GM12878 (cell line): Measurements from ENCODE around the gene TMEM11. TPM values are rescaled to one million over a fixed set of nuclear protein-coding genes. Genes with fewer than 3 reads are reported as not detected.

Source experiments
- ATAC-seq: fragments of 200-7000 bp; cut with Tn5 transposase; 3 replicates; pipeline ENCODE4 v1.9.1; 2020; ENCODE audit warnings: mild to moderate bottlenecking, moderate library complexity
- BruUV-seq: library from RNA; stranded (reverse); fragments of 400-500 nt; replicated peaks from 2 replicates; lab custom pipeline; 2021; lab: Mats Ljungman, UMichigan
- CTCF ChIA-PET: fragments of 300-600 bp; sonication (Branson Sonifier 250); formaldehyde crosslinking; extraction: SDS; loops from one replicate; lab custom pipeline; 2021; ENCODE audit warnings: inconsistent platforms; lab: Yijun Ruan, JAX
- POLR2A ChIA-PET: fragments of 350-600 bp; formaldehyde crosslinking; extraction: SDS; loops from one replicate; lab custom pipeline; 2021; ENCODE audit warnings: inconsistent platforms; lab: Charles Lee
- RAD21 ChIA-PET: fragments of 300-600 bp; sonication (Branson Sonifier 250); formaldehyde crosslinking; loops from one replicate; lab custom pipeline; 2023; ENCODE audit warnings: antibody characterized with exemption; ENCODE audit not compliant: unreplicated experiment; lab: Charles Lee
- SMC1A ChIA-PET: fragments of 300-600 bp; sonication (Branson Sonifier 250); formaldehyde crosslinking; loops from one replicate; lab custom pipeline; 2023; ENCODE audit not compliant: unreplicated experiment, uncharacterized antibody; lab: Charles Lee
- DNase-seq: peaks from one replicate; pipeline ENCODE4 v3.0.0-alpha.2; 2011; ENCODE audit warnings: low read depth, low spot score
- FAIRE-seq: peaks from 3 replicates; lab custom pipeline; 2011; peaks lifted over from hg19 to GRCh38; lab: Jason Lieb, UNC
- H2AFZ ChIP-seq: 2 replicates; pipeline ENCODE4 v1.6.0; 2011; ENCODE audit warnings: low read depth, low read length, control low read depth; ENCODE audit not compliant: control insufficient read depth
- H3K27ac ChIP-seq: 2 replicates; pipeline ENCODE4 v1.5.1; 2011; ENCODE audit warnings: control low read depth; ENCODE audit not compliant: control insufficient read depth, insufficient read depth
- H3K27me3 ChIP-seq, 2 experiments: replicated peaks in 1 of 2; 2 replicates each; pipeline versions ENCODE4 v1.6.0 to v1.6.1; 2011; ENCODE audit warnings: low read length in 1 of 2; ENCODE audit not compliant: control insufficient read depth in 2 of 2, insufficient read depth in 2 of 2
- H3K36me3 ChIP-seq, 2 experiments: 2 replicates each; pipeline ENCODE4 v1.5.1; 2011; ENCODE audit warnings: low read length in 1 of 2; ENCODE audit not compliant: control insufficient read depth in 2 of 2, insufficient read depth in 2 of 2
- H3K4me1 ChIP-seq: 2 replicates; pipeline ENCODE4 v1.6.1; 2011; ENCODE audit warnings: mild to moderate bottlenecking, low read length, moderate library complexity, mixed read lengths; ENCODE audit not compliant: control insufficient read depth, insufficient read depth
- H3K4me2 ChIP-seq: 2 replicates; pipeline ENCODE4 v1.6.0; 2011; ENCODE audit warnings: control low read depth; ENCODE audit not compliant: control insufficient read depth, insufficient read depth
- H3K4me3 ChIP-seq: fragments of 200-600 bp; sonication (generic); 2 replicates; pipeline ENCODE4 v1.5.1; 2016
- H3K79me2 ChIP-seq: 2 replicates; pipeline ENCODE4 v1.6.0; 2011; ENCODE audit warnings: low read length; ENCODE audit not compliant: control insufficient read depth, insufficient read depth
- H3K9ac ChIP-seq: 2 replicates; pipeline ENCODE4 v1.8.0; 2011; ENCODE audit warnings: low read length, control low read depth, mixed read lengths; ENCODE audit not compliant: control insufficient read depth, insufficient read depth
- H3K9me3 ChIP-seq: replicated peaks from 3 replicates; pipeline ENCODE4 v1.5.1; 2011; ENCODE audit warnings: mild to moderate bottlenecking, low read length; ENCODE audit not compliant: control insufficient read depth, insufficient read depth
- H4K20me1 ChIP-seq: 2 replicates; pipeline ENCODE4 v1.6.0; 2011; ENCODE audit not compliant: control insufficient read depth, insufficient read depth
- BACH1 ChIP-seq: fragments of 450-650 bp; IDR thresholded peaks from 2 replicates; pipeline ENCODE4 v1.6.1; 2017; ENCODE audit warnings: mild to moderate bottlenecking, borderline replicate concordance
- BMI1 ChIP-seq: fragments of 450-650 bp; IDR thresholded peaks from 2 replicates; pipeline ENCODE4 v1.6.1; 2016; ENCODE audit warnings: mild to moderate bottlenecking, moderate library complexity, borderline replicate concordance
- ETV6 ChIP-seq, 2 experiments: fragments of 450-650 bp in 1 of 2; IDR thresholded peaks in 1 of 2; conservative IDR thresholded peaks in 1 of 2; 2 replicates each; pipeline ENCODE4 v1.6.1; 2014; ENCODE audit warnings: antibody characterized with exemption in 1 of 2, borderline replicate concordance in 1 of 2, low read depth in 1 of 2, mild to moderate bottlenecking in 1 of 2, moderate library complexity in 1 of 2
- FOS ChIP-seq: IDR thresholded peaks from 3 replicates; pipeline ENCODE4 v1.6.1; 2011; ENCODE audit warnings: borderline replicate concordance; ENCODE audit not compliant: insufficient read length; ENCODE audit errors: extremely low read depth
- GABPA ChIP-seq: IDR thresholded peaks from 2 replicates; pipeline ENCODE4 v1.6.1; 2014; ENCODE audit warnings: antibody characterized with exemption, low read depth, mild to moderate bottlenecking, inconsistent platforms
- HDAC6 ChIP-seq: fragments of 200-600 bp; sonication (generic); IDR thresholded peaks from one replicate; pipeline ENCODE4 v1.8.0; 2017; ENCODE audit warnings: antibody characterized with exemption; ENCODE audit not compliant: unreplicated experiment
- IKZF2 ChIP-seq, 2 experiments: fragments of 450-650 bp; IDR thresholded peaks; 2 replicates each; pipeline ENCODE4 v1.6.1; 2017; ENCODE audit warnings: mild to moderate bottlenecking in 2 of 2, moderate library complexity in 2 of 2
- NR2C2 ChIP-seq: IDR thresholded peaks from 2 replicates; pipeline ENCODE4 v1.6.1; 2011; ENCODE audit warnings: borderline replicate concordance, low read depth; ENCODE audit not compliant: control insufficient read depth, insufficient read length
- PAX5 ChIP-seq: IDR thresholded peaks from 2 replicates; pipeline ENCODE4 v1.6.1; 2011; ENCODE audit warnings: low read depth, low read length, borderline replicate concordance
- PAX8 ChIP-seq: fragments of 450-650 bp; IDR thresholded peaks from 2 replicates; pipeline ENCODE4 v1.6.1; 2017; ENCODE audit warnings: mild to moderate bottlenecking, moderate library complexity
- POLR2AphosphoS5 ChIP-seq: IDR thresholded peaks from 2 replicates; pipeline ENCODE4 v1.6.1; 2011; ENCODE audit warnings: mild to moderate bottlenecking, low read length, inconsistent platforms
- POU2F2 ChIP-seq: IDR thresholded peaks from 3 replicates; pipeline ENCODE4 v1.6.1; 2011; ENCODE audit warnings: low read depth, mild to moderate bottlenecking, low read length, borderline replicate concordance
- RCOR1 ChIP-seq: conservative IDR thresholded peaks from 2 replicates; pipeline ENCODE4 v1.6.1; 2012; ENCODE audit warnings: low read depth, low read length, improper control_type of control experiment
- TCF12 ChIP-seq: IDR thresholded peaks from 2 replicates; pipeline ENCODE4 v1.6.1; 2011; ENCODE audit warnings: low read depth, mild to moderate bottlenecking, low read length
- TCF7 ChIP-seq: IDR thresholded peaks from 2 replicates; pipeline ENCODE4 v1.6.1; 2014; ENCODE audit warnings: antibody characterized with exemption, borderline replicate concordance
- ZBTB33 ChIP-seq: fragments of 450-650 bp; IDR thresholded peaks from 2 replicates; pipeline ENCODE4 v1.6.1; 2017; ENCODE audit warnings: mild to moderate bottlenecking
- WGBS: methylation state at CpG from one replicate; pipeline ENCODE4 v1.1.6; 2016; ENCODE audit warnings: low lambda C conversion rate; ENCODE audit not compliant: insufficient replicate concordance, insufficient coverage; ENCODE audit errors: missing lambda C conversion rate; 5-methylcytosine and 5-hydroxymethylcytosine counted together
- in situ Hi-C: fragments of 300-500 bp; cut with MboI; formaldehyde crosslinking; loops from 9 replicates; pipeline ENCODE4 v1.14.3; 2018; ENCODE audit warnings: mixed read lengths
- intact Hi-C: fragments of 100-400 bp; cut with micrococcal nuclease; formaldehyde crosslinking; loops from one replicate; pipeline ENCODE4 v1.14.2; 2022; ENCODE audit not compliant: unreplicated experiment
- polyA plus RNA-seq, 11 experiments: library from polyadenylated mRNA; depleted of rRNA in 4 of 11; unstranded in 6 of 11; stranded (reverse) in 5 of 11; fragments of >200 nt; fragmentation: Nextera tagmentation in 4 of 11; fragmentation: Illumina TruSeq in 1 of 11; extraction: Ambion mirVana in 4 of 11; extraction: Trizol in 1 of 11; gene quantifications; 1 replicate in 1 of 11; 2 replicates in 10 of 11; pipeline versions ENCODE4 v1.2.1 to v1.2.3, GENCODE V29; 2011 to 2016; ENCODE audit warnings: inconsistent platforms in 2 of 11, missing spikeins in 2 of 11, low read depth in 1 of 11
- total RNA-seq, 4 experiments: library from RNA; depleted of rRNA in 3 of 4; stranded (reverse); fragments of >200 nt in 3 of 4; fragmentation: Illumina TruSeq in 1 of 4; extraction: Trizol in 1 of 4; gene quantifications; 2 replicates each; pipeline versions ENCODE4 v1.2.1 to v1.2.3, GENCODE V29; 2013 to 2021
- TF ChIP-seq, protein P1 (sequence below): fragments of 450-650 bp; IDR thresholded peaks from 2 replicates; pipeline ENCODE4 v1.6.1; 2017; ENCODE audit warnings: mild to moderate bottlenecking, moderate library complexity

Gene TMEM11
- total and polyA plus RNA-seq, 10 of the 15 experiments (the other 5 are each of a cell fraction or from before 2014, with no cell fraction given) = 14.4 to 63.4 (median 27.2) TPM

DNA sequence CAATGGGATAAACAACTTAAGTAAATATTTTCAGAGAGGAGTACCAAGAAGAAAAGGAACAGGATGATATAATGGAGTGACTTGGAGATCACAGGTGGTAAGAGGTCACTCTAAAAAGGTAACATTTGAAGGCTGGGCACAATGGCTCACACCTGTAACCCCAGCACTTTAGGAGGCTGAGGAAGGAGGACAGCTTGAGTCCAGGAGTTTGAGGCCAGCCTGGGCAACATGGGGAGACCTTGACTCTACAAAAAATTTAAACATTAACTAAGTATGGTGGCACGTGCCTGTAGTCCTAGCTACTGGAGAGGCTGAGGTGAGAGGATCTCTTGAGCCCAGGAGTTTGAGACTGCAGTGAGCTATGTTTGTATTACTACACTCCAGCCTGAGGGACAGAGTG, 3.4 kb upstream of the TMEM11 start:
- H3K4me3 ChIP-seq = no peak overlapping the region
- SMC1A ChIA-PET = no interaction called here
- RAD21 ChIA-PET = no interaction called here
- no peak overlapping the region for H2AFZ ChIP-seq
- 94% methylated on average over 1 of the region's 1 CpG for WGBS
- no TSS peak for BruUV-seq
- POLR2A ChIA-PET = no interaction called here
- no peak overlapping the region for H3K4me2 ChIP-seq
- H3K79me2 ChIP-seq = peaks cover 32% of the 10 kb centered on the region
- ATAC-seq = no peak
- H3K36me3 ChIP-seq = no peaks in the 10 kb centered on the region; a peak in 1 of 4 replicates
- H3K9me3 ChIP-seq = no peaks in the 10 kb centered on the region
- no peak for TF ChIP-seq PAX5
- TF ChIP-seq FOS = no peak
- TF ChIP-seq NR2C2 = no peak
- TF ChIP-seq IKZF2 (IDR thresholded peaks at IDR 0.05) = no peak
- TF ChIP-seq TCF12 = no peak
- TF ChIP-seq POU2F2 = no peak
- no peak for TF ChIP-seq POLR2AphosphoS5
- no peak for TF ChIP-seq PAX8
- TF ChIP-seq GABPA = no peak
- TF ChIP-seq, protein P1, sequence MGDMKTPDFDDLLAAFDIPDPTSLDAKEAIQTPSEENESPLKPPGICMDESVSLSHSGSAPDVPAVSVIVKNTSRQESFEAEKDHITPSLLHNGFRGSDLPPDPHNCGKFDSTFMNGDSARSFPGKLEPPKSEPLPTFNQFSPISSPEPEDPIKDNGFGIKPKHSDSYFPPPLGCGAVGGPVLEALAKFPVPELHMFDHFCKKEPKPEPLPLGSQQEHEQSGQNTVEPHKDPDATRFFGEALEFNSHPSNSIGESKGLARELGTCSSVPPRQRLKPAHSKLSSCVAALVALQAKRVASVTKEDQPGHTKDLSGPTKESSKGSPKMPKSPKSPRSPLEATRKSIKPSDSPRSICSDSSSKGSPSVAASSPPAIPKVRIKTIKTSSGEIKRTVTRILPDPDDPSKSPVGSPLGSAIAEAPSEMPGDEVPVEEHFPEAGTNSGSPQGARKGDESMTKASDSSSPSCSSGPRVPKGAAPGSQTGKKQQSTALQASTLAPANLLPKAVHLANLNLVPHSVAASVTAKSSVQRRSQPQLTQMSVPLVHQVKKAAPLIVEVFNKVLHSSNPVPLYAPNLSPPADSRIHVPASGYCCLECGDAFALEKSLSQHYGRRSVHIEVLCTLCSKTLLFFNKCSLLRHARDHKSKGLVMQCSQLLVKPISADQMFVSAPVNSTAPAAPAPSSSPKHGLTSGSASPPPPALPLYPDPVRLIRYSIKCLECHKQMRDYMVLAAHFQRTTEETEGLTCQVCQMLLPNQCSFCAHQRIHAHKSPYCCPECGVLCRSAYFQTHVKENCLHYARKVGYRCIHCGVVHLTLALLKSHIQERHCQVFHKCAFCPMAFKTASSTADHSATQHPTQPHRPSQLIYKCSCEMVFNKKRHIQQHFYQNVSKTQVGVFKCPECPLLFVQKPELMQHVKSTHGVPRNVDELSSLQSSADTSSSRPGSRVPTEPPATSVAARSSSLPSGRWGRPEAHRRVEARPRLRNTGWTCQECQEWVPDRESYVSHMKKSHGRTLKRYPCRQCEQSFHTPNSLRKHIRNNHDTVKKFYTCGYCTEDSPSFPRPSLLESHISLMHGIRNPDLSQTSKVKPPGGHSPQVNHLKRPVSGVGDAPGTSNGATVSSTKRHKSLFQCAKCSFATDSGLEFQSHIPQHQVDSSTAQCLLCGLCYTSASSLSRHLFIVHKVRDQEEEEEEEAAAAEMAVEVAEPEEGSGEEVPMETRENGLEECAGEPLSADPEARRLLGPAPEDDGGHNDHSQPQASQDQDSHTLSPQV = no peak
- no peak for TF ChIP-seq RCOR1
- no peak for TF ChIP-seq ZBTB33
- no peak for TF ChIP-seq BACH1
- TF ChIP-seq TCF7 = no peak
- TF ChIP-seq HDAC6 = no peak
- no peak for TF ChIP-seq ETV6 (conservative IDR thresholded peaks at IDR 0.05 in 1 of 2, IDR thresholded peaks at IDR 0.05 in 1 of 2; ENCODE audit: borderline replicate concordance in 1 of 2, low read depth in 1 of 2)
- no peak for TF ChIP-seq BMI1
- TF ChIP-seq, all 136 proteins: peak for 0
- Histone ChIP-seq H3K27ac (no peak overlapping the region), H4K20me1 (no peaks in the 10 kb centered on the region), H3K4me1 (no peaks in the 10 kb centered on the region; the same call in 1 of the 2 replicates), H3K27me3 (no peaks in the 10 kb centered on the region), H3K9ac (no peak overlapping the region)
- DNase-seq = no peak
- FAIRE-seq = no peak
- in situ Hi-C loops = loop anchor here (5.0 kb wide), 1 partner anchor 100 kb away; no protein-coding TSS in a partner anchor
- intact Hi-C loops = no loop called here
- CTCF ChIA-PET = interaction anchor here (1.1 kb wide), 1 partner anchor 89 kb away, joined by 4 read pairs; no protein-coding TSS in a partner anchor
